ENCODE results near the gene RNF126.

GRCh38 chr19:647566-648284 is 15.3 kb downstream of the RNF126 start:
- TF ChIP-seq POLR2A (IDR thresholded peaks at IDR 0.05; ENCODE audit: low read depth, low read length) (no peak), POLR2AphosphoS5 (IDR thresholded peaks at IDR 0.05; ENCODE audit: low read depth, low read length) (no peak), PAX5 (IDR thresholded peaks at IDR 0.05; ENCODE audit: insufficient read depth, low read length, severe bottlenecking) (no peak), POU2F2 (IDR thresholded peaks at IDR 0.05; ENCODE audit: low read depth, low read length) (no peak)
